Measurements from ENCODE around the gene PTPRG. TPM values are rescaled to one million over a fixed set of nuclear protein-coding genes. Genes with fewer than 3 reads are reported as not detected.

Gene PTPRG
- polyA plus RNA-seq, 5 donors: 28.0 to 55.8 (median 48.4) TPM

DNA sequence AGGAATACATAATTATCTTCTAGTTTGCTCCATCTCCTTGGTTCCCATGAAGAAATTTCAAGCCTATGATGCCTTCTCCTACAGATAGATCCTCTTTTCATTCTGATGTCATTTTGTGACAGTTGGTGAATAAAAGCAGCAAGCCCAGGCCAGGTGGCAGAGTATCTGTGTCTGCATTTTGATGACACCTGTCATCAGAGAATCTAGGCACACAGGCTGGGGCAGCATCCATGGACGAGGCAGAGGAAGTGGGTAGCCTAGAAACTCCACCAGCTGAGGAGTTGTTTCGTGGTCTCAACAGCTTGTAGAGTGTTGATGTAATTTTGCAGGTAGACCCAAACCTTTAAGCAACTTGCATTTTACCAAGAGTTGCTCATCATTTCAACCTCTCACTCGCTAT, 542.2 kb downstream of the PTPRG start:
- no peak for DNase-seq

DNA sequence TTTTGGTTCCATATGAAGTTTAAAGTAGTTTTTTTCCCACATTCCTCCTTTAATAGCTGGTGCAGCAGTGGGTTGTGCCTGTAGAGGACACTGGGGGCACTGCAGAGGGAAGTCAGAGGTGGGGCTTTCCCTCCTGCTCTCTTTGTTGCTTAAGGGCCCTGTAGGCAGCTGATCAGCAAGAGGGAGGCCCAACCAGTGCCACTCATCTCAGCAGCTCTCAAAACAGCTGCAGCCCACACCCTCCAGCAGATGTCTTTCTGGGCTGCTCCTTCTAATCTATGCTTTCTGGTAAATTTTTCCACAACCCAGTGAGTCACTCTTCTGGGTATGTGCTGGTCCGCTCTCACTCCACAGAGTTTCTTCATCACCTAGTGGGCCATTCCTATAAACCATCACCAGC, 548.2 kb downstream of the PTPRG start:
- no peak for DNase-seq

DNA sequence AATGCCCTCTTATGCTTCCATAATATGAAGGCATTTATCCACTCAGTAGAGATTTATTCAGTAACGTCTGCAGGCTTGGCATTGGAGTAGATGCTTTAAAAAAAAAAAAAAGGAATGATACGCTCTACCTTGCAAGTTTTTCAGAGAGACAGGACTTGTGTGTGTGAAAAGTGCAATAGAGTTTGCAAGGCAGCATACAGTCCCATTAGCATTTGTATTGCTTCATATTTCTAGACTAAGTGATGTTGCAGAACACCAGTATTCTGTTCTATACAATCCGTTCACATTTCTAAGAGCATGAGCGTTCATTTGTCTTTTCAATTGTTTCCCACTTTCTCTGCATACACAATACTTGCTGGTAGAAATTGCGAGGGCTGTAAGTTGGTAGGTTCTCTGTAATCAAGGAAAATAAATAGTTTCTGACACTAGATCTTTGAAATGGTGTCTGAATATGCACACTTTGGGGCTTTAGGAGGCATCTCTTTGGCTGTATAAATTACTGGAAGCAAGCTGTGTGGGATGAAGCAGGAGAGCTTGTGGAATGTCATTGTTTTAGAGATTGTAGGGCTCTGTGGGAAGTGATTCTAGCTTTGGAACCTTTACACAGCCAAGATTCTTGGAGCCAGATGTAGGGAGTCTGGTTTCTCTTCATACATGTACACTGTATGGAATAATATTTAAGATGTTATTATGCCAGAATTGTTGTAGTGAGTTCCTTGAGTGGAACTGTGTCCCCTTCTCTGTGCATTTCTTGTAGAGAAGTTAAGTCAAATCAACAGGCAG, 549.3 kb downstream of the PTPRG start:
- no peak for DNase-seq

DNA sequence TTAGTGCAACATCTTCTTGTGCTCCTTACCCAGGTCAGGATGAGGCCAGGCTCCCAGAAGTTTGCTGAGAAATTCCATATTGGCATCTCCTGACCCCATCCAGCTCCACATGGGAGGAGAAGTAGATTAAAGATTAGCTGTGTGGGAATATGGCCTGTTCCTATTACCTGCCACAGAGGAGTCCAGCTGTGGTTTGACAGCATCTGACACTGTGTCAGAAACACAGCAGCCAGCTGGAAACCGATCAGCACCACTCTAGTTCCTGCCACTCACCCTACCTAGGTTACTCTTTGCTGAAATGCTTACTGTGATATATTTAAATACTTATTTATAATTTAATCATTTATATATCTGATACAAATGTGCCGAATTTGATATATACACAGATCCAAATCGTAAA, 551.7 kb downstream of the PTPRG start:
- no peak for DNase-seq

GRCh38 chr3:62114763-62115162, 553.4 kb downstream of the PTPRG start:
- DNase-seq: no peak

DNA sequence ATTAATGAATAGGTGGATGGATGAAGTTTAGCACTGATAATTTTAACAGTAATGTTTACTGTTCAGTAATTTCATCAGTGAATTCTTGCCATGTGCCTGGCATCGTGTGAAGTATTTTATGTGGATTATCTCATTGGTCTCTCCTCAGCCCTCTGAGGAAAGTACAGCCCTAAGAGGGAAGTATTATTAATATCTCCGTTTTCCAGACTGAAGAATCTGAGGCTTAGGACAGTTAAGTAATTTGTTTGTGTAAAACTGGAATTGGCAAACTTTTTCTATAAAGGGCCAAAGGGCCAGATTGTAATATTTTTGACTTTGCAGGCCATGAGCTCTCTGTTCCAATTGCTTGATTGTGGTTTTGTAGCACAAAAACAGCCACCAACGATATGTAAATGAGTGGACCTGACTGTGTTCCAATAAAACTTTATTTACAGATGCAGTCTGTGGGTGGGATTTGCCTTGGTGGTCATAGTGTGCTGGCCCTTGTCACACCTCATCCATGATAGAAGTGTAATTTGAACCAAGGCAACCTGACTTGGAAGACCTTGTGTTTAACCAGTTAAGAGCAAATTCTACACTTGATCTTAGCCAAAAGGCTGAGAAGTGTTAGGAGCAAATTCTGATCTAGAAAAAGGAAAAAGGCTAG, 556.7 kb downstream of the PTPRG start:
- no peak for DNase-seq

- no peak for DNase-seq
Observed at GRCh38 chr3:62119139-62119538, 557.8 kb downstream of the PTPRG start.

DNA sequence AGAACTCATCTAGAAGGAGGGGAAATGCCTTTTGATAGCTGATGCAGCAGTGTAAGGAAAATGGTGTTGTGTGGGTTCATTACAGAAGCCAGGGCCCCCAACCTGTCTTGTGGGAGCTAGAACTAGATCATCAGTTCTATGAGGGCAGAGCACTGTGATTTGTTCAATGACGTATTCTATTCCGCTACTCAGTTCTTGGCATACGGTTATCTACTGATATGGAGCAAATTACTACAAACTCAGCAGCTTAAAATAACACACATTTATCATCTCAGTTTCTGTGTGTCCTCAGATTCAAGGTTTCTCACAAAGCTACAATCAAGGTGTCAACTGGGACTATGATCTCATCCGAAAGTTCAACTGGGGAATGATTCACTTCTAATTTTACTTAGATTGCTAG, 561.4 kb downstream of the PTPRG start:
- no peak for DNase-seq

- no peak for DNase-seq
Observed at GRCh38 chr3:62125380-62125779, 564.0 kb downstream of the PTPRG start.

- no peak for DNase-seq
Observed at GRCh38 chr3:62127116-62127515, 565.7 kb downstream of the PTPRG start.

- no peak for DNase-seq
Observed at GRCh38 chr3:62128051-62128450, 566.7 kb downstream of the PTPRG start.

- no peak for DNase-seq
Observed at GRCh38 chr3:62128681-62129080, 567.3 kb downstream of the PTPRG start.

DNA sequence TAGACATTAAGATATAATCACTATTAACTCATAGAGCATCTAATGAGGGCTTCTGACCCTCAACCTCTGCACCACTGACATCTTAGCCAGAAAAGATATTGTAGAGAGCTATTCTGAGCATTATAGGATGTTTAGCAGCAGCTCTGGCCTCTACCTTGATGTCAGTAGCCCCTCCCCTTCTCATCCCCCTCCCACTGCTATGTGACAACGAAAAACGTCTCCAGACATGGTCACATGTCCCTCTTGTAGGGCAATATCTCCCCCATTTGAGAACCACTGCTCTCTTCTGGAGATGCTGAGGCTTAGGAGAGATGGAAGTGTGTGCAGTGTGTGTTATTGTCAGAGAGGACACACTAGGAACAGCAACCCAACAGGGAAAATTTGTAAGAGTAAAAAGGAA, 569.7 kb downstream of the PTPRG start:
- DNase-seq: no peak

- no peak for DNase-seq
Observed at GRCh38 chr3:62131620-62132019, 570.2 kb downstream of the PTPRG start.

DNA sequence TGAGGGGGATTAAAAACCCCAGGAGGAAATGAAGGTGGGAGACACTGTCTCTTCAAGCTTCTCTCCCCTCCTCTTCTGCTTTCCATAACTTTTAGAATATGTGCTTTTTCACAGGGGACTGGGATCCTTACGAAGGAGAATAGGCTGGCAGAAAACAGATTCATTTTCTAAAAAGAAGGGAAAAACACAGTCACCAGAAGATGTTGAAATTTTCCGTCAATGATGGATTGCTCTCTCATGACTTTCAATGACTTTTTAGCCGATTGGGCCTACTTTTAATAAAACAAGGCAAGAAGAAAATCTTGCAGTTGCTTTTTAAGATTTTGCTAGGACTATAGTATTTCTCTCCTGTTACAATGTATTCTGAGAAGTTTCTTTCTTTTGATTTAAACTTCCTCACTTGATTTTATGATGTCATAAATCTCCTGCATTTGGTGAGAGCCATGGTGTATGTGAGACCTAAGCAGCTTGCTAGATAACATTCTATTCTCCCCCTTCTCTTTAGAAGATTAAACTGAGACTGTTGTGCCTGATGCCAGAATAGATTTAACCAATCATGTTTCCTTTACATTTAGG, 570.7 kb downstream of the PTPRG start:
- no peak for DNase-seq

GRCh38 chr3:62133015-62133414, 571.6 kb downstream of the PTPRG start:
- no peak for DNase-seq

DNA sequence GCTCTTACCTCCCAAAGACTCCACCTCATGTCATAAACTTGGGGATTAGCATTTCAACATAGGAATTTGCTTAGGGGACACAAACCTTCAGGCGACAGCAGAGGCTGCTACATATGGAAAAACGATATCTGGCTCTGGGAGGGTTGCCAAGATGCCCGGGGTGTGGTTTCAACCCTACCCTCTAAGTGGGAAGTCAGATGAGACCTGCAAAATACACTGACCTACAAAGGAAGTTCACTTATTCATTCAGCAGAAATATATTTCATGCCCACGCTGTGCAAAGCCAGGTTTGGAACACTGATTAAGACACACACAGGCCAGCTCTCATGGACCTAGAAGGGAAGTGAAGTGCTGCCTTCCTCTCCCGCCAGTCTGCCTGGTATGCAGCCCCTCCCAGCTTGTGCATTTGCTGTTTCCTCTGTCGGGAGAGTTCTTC, 572.7 kb downstream of the PTPRG start:
- DNase-seq: no peak

GRCh38 chr3:62135741-62136140, 574.4 kb downstream of the PTPRG start:
- DNase-seq: no peak

DNA sequence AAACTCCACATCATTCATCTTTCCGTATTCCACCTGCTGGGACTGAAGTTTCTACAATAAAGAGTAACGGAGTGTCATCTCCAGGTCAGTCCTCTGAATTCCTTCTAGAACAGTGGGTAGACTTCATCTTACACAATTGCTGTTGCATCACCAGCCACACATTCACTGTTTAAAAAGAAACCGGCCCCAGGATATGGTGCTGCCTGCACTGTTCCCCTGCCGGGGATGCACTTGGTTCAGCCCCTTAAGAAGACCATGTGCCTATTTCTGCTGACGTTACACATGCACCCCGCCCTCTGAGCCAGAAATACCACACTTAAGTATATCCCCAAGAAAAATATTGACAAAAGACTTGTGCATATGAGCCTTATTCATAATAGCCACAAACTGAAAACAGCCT, 578.6 kb downstream of the PTPRG start:
- no peak for DNase-seq

- no peak for DNase-seq
Observed at GRCh38 chr3:62142331-62143085, 581.1 kb downstream of the PTPRG start.

DNA sequence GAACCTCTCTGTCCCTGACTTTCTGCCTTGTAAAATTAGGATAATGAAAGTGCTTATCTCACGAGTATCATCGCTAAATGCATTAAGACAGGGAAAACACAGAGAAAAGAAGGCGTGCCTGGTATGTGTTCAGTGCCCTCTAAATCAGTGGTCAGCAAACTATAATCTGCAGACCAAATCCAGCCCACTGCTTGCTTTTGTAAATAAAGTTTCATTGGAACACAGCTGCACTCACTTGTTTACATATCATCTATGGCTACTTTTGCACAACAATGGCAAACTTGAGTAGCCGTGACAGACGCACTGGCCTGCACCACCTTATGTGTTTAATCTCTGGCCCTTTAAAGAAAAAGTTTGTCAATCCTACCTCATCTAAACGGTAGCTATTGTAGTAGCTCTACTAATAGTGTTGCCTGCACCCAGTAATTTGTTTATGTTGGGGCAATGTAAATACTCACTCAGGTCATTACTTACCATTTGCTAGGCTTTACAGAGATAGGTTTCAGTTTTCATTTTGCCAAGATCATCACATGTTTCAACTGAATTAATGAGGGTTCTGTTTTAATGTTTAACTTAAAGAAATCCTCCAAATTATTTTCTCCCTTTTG, 582.6 kb downstream of the PTPRG start:
- DNase-seq: no peak

DNA sequence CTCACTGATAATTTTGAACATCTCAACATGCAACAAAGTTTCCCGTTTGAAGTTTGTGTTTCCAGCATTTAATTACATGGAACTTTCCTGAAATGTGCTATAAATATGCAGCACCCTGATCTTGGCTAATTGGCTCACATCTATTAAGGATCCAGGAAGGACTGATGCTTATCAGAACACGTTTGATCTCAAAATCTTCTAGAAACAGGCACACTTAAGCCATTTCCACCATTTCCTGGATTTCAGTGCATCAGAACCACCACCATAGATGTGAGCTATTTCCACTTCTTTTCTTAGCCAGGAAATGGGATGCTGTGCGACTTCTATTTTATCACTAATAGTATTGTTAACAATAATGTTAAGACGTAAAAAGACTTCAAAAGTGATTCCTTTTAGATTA, 583.1 kb downstream of the PTPRG start:
- no peak for DNase-seq

Measured in right lung (tissue), 5 donors.